Forelimb muscle (tissue), 1 donor: ENCODE data around the gene MDP1. TPM values are rescaled to one million over a fixed set of nuclear protein-coding genes. Genes with fewer than 3 reads are reported as not detected.
A peak's percentile ranks its signal among the peaks of the same experiment; 100 is the strongest.

Experiments used
- DNase-seq: peaks from one replicate; pipeline ENCODE4 v3.0.0-alpha.2; 2013; ENCODE audit warnings: low read depth
- polyA plus RNA-seq: library from polyadenylated mRNA; unstranded; fragments of 120-200 nt; gene quantifications from one replicate; pipeline ENCODE4 v1.2.1, GENCODE V29; 2013; ENCODE audit not compliant: insufficient read length

The MDP1 gene
- polyA plus RNA-seq, 1 donor = 5.5 TPM

DNA sequence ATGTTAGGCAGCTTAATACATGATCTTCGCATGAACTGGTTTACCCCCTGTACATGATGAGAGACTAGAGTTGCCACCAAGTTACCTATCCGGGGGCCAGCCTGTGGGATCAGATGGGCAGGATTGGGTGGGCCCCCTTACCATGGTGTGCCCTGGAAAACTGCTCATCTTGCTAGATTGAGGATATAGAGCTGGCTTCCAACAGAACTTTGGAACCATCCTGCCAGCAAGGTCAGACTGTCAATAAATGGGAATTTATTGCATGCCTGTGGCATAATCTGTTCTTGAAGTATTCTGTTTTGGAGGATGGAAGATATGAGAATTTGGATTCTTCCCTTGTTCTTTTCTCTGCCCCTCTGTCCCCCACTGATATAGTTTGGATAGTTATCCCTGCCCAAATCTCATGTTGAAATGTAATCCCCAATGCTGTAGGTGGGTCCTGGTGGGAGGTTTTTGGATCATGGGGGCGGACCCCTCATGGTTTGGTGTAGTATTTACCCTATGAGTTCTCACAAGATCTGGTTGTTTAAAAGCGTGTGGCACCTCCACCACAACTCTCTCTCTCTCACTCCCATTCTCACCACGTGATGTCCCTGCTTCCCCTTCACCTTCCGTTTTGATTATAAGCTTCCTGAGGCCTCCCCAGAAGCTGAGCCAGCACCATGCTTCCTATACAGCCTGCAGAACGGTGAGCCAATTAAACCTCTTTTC lies 16.9 kb downstream of the MDP1 start:
- DNase-seq = no peak

DNA sequence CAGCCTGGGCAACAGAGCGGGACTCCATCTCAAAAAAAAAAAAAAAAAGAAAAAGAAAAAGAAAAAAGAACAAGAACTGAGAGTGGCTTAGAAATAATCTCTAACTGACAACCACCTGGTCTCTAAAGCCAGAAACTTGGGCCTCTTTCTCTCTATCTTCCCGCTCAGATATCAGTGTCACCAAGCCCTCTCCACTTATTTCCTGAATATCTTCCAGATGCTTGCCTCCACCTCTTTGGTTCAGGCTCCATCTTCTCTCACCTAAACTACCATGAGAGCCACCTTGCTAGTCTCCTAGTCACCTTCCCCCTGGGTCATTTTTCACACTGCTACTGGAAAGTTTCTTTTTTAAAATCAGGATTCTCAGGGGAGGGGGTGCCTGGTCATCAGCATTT lies 18.8 kb downstream of the MDP1 start:
- DNase-seq = no peak

DNA sequence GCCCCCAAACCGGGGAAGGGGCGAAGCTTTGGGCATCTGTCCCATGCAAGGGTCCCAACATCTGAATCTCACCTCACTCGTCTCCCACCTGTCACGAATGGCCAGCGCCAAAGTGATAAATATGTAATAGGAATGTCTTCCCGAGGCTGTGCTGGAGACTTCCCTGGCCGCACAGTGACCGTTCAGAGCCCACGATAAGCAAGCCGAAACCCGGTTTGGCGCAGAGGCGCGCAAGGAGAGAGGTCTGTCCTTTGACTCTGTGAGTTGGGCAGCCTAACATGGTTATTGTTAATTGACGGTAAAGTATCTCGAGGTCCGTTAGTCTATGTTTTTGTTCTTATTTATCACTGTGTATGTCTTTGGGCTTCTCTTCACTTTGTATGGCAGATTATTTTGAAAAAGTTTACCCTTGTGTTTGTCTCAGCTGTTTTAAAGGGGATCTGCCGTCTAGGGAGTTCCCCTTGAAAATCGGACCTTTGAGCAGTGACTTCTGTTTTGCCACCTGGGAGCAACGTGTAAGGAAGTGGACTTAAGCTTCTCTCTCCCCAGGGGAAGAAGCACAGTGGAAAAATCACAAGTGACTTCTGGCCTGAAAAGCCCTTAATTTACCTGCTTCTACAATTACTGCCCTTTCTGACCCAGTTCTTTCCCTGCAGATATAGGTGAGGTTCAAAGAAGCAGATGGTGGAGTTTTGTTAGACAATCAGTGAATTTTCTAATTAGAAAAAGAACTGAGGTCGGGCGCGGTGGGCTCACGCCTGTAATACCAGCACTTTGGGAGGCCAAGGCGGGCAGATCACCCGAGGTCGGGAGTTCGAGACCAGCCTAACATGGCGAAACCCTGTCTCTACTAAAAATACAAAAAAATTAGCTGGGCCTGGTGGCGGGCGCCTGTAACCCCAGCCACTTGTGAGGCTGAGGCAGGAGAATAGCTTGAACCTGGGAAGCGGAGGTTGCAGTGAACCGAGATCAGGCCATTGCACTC lies 19.5 kb downstream of the MDP1 start:
- DNase-seq = no peak

DNA sequence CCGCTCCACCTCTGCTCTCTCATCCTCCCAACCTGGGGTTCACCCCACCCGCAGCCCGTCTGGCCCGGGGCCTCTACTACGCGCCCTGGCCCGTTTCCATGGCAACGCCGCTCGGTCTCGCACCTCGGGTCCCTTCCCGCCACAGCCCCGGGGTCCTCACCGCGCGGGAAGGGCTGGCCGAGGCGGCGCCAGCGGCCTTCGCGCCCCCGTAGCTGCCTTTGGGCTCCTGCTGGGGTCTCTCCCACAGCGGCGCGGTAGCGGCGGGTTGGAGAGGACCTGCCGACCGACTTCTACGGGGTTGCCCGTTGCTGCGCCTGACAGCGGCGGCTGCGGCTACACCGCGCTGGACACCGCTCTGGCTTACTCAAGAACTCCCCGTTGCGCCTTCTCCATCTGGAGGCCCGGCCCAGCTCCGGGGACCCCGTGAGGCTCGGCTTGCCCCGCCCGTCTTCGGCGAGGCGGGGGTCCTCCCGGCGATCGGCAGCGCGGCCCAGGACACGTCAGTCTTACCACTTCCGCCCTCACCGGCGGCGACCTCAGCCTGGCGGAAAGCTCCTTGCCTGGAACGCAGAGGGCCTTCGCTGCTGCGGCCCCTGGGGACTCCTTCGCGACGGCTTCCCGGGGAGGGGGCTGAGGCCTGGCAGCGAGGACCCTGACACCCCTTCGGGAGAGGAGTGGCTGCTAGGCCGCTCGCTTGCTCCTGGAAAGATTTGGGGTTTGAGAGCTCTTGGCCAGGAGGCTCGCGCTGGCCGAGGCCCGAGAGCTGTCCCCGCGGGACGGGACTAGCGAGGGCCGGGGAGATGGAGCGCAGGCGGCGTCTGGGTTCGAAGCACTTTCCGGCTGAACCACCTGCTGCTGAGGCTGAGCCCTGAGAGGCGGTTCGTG lies 20.4 kb downstream of the MDP1 start, which contains the start of gene TM9SF1:
Gene TM9SF1 (minus strand): TSS at position 256 of the 885 bp plus-strand sequence. CDS start 422 bp downstream, outside the sequence.
- DNase-seq = peak; percentile 51

DNA sequence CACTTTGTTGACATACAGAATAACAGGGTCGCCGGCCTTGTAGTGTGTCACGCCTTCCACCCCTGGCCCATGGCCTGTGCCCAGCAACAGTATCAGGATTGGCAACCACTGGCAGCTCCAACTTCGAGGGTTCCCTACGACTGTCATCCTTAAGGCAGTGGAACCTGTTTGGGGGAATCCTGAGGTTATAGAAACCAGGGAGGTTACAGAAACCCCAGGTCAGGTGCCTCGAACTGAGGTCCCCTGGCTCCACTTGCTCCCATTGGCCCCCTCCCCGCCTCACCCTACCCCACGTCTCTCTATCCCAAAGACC lies 21.0 kb downstream of the MDP1 start:
- no peak for DNase-seq

DNA sequence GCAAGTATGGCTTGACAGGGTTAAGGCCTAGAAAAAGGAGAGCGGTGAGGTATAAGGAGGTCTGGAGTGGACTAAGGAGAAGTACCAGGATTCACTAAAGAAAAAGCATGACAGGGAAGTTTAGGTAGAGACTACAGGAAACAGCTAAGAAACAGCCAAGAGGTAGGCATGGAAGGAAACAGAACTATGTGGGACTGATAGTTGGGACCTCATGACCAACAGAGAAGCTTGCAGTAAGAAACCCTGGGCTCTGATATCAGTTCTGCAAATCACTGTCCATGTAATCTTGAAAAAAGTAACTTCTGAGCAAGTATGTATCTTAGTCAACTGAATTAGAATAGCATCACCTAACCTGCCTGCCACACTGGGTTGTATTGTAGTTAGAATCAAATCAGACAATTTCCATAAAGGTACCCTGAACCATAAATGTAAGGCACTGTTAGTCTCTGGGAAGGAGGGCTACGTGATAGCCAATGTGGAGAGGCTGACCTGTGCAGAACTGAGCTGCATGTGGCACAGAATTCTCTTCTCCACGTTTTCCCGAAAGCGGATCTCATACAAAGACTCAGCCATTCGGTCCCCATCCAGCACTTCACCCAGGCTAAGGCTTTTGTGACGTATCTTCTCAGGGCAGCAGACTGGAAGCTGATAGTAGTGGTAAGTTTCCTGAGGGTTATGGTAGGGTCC lies 21.5 kb downstream of the MDP1 start:
- DNase-seq = no peak

DNA sequence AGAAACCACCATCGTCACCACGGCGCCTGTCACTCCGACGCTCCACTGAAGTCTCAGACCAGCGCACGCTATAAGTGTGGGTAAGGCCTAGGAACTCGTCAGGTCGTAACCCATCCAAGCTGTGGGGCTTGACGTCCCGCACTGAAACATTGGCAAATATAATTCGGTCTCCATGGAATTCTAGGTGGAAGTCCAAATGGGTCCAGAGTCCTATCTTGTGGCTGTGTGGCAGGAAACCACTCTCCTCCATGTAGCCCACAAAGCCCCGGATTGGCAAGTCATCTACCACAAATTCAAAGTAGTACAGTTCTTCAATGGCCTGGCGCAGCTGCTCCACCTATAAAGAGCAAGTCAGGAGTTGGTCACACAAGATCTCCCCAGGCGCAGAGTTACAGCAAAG lies 22.9 kb downstream of the MDP1 start:
- no peak for DNase-seq

DNA sequence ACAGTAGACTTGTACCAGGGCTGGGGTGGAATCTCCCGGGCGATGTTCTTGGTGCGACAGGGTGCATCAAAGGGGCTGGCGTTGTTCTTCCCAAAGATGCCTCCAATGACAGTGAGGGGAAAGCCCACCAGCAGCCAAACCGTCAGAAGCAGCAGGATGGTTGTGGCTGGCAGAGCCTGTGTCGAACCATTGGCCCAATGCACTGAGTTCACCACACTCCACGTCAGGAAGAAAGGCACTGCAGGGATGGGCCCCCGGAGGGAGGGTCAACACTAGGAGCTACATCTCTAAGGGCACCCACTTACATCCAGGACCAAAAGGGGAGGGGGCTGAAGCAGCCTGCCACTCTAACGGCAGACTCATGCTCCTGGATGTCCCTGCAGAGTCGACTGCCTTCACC lies 25.4 kb downstream of the MDP1 start:
- no peak for DNase-seq

DNA sequence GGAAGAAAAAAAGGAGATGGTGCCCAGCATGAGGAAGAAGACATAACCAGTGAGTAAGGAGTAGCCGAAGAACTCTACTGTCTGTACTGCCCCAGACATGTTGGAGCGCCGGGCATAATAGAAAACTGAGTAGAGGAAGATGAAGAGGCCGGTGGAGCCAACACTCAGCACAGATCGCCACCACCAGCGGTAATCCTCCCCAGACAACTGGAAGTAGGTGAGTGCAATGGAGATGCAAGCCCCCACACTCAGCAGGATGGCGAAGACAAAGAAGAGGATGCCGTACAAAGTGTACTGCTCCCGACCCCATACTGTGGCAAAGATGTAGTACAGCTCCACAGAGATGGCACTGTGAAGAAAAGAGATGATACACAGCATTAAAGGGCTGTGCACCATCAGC lies 26.4 kb downstream of the MDP1 start:
- DNase-seq = no peak

DNA sequence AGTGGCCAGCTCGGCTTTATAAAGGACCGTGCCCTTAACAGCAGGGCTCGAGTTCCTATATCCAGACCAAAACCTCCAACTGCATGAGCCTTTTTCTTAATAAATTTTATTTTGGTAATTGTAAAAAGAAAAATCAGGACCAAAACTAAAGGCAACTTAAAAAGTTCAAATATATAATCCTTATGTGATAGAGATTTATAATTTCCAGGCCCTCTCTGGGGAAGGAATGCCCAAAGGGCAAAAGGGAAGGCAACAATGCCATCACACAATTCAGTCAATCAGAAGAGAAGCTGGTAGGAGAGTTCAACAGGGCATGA lies 26.8 kb downstream of the MDP1 start:
- no peak for DNase-seq

DNA sequence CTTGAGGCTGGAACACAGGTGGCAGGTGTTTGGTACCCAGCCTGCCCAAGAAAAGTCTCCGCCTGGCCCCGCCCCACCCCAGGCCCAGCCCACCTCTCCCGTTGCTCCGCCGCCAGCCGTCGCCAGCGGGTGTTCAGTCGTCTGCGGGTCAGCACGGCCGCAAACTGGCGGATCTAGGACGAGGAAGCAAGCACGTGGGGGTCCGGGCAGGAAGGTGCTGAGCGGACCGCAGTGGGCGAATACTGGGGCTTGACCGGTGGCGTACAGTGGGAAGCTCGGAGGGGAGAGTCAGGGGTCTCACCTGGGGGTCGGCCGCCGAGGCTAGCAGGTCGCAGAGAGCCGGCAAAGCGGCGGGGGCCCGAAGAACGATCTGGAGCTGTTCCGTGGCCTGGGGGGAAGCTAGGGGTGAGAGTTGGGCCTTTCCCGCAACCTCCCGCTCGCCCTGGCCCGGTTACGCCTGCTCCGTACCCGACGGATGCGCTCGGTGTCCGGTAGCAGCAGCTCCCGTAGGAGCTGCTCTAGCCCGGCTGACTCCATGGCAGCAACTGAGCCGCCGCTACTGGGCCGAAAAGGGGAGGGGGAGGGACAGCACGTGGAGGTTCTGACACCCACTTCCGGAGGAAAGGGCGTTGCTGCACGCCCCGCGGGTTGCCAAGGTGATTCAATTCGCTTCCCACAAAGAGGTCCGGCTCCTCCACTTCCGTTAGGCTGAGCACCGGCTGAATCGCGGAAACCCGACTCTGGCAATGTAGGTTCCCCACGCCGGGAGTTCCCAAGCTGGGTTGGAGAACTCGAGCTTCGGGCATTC lies 27.4 kb downstream of the MDP1 start, which contains the start of gene IPO4:
Gene IPO4 (minus strand): TSS at position 566 of the 808 bp plus-strand sequence. CDS start 29 bp downstream, at position 537.
- DNase-seq = peak; percentile 94

DNA sequence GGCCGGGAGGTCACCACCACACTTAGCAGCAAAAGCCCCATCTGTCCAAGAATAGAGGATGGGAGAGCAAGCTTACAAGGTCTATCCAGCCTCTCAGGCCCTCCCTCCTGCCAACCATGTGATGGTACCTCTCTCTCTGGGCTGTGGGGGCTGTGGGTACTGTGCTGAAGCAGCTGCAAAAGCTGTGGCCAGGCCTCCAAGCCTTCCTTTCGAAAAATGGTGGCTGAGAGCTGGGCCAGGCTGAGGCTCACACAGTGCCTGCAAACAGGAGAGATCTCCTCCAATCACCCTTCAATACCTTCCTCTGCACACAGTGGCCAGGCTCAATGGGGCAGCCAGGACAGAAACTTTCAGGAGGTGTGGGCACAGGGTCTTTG lies 28.3 kb downstream of the MDP1 start:
- DNase-seq = no peak

DNA sequence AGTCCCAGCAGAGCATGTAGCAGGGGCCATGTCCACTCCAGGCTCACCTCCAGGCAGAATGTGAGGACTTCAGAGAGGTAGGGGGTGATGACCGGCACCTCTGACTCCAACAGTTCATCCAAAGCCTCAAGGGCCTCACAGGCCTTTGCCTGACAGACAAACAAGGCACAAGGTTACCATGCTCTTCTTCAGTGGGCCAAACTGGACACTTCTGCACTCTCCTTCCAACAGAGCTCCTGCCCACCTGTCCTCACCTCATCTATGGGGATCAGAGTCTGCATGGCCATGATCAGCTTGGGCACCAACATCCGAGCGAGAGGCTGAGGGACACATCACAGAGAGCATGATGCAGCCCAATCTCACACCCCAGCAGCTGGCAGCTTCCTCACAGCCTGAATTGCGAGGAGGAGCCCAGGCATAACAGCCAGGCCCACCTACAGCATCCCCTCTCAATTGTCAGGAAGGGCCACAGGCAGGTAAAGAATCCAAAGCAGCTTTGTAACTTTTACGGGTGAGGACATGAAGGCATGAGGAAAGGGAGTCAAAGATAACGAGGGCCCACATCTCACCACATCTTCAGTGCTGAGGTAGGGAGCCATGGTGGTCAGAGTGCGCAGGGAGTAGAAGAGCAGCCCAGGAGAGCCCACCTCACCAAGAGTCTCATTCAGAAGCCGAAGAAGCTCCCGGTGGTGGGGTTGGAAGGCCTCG lies 28.9 kb downstream of the MDP1 start:
- no peak for DNase-seq

DNA sequence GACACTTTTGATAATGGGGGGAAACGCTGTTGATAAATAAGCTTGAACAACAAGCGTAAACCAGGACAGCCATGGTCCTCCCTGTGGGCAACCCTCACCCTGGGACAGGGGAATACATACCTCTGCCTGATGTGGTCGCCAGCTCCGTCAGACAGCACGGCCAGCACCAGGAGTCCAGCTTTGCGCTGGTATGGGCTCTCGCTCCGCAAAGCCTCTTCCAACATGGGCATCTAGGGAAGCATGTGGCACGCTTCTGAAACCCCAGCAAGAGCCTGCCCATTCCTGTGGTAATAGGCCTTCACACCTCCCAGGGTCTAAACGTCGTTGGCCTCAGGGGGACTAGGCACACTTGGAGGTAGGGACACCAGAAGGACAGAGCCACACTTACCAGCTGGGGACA lies 30.1 kb downstream of the MDP1 start:
- DNase-seq = no peak

DNA sequence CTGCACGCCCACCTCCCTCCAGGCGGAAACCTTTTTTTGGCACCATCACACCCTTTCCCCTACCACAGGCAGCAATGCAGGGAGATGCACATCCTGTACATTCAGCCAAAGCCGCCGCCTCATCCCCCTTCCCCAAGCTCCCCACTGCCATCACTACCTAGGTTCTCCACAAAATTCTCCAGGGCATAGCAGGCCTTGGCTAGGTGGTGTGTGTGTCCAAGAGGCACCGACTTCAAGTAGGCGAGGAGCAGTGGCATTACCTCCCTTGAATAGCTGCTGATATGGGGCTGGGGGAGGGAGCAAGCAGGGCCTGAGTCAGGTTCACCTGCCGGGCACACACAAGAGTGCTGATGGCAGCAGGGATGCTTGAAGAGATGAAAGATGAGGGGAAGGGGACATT lies 30.8 kb downstream of the MDP1 start:
- no peak for DNase-seq

DNA sequence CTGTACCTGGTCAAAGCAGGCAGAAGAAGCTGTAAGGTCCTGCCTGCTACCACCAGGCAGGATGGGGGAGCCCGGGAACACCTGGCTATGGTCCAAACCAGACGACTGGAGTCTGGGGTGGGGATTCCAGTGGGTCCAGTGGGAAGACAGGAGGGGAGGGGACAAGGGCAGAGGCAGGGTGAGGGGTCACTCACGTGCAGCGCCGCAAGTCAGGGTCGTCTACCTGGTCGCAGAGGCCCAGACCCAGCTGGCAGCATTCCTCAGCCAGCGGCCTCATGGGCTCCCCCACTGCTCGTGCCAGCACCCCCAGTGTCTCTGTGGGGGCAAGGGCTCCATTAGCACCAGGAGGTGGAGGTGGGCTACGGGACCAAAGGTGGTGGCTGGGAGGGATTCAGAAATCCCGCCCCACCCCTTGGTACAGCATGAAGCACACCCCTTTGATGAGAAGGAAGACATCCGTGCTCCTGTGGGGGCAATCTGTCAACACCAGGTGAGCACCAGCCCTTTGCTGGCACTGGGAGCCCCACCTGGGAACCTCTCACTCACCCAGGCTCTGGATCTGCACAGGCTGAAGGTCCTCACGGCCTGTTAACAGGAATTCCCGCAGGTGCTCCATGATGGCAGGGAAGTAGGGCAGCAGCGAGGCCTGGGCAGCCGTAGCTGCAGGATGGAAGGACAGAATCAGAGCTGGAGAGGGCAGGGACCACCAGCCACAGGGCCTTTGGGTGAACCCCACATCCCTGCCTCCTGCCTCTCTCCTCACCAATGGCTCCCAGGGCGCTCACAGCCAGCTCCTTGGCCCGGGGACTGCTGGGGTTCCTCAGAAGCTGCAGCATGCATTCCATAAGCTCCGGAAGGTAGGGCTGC lies 31.5 kb downstream of the MDP1 start:
- DNase-seq = no peak

DNA sequence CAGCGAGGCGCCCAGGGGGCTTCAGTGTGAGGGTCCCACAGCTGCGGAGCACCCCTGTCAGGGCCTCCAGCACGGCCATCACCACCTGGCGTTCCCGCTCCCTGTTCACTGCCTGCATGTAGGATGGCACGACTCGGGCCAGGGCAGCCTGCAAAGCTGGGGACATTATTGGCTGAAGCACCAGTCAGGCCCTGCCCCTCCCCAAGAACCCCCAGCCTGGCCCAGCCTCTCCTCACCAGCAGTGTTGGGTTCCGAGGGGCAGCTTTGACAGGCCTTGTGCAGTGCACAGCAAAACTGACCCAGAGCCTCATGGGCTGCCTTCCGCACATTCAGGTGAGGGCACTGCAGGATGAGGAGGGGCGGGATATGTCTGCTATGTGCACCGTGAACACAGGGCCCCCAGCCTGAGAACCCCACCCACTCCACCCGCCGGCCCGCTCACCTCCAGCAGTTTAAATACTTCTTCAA lies 32.8 kb downstream of the MDP1 start:
- DNase-seq = no peak

DNA sequence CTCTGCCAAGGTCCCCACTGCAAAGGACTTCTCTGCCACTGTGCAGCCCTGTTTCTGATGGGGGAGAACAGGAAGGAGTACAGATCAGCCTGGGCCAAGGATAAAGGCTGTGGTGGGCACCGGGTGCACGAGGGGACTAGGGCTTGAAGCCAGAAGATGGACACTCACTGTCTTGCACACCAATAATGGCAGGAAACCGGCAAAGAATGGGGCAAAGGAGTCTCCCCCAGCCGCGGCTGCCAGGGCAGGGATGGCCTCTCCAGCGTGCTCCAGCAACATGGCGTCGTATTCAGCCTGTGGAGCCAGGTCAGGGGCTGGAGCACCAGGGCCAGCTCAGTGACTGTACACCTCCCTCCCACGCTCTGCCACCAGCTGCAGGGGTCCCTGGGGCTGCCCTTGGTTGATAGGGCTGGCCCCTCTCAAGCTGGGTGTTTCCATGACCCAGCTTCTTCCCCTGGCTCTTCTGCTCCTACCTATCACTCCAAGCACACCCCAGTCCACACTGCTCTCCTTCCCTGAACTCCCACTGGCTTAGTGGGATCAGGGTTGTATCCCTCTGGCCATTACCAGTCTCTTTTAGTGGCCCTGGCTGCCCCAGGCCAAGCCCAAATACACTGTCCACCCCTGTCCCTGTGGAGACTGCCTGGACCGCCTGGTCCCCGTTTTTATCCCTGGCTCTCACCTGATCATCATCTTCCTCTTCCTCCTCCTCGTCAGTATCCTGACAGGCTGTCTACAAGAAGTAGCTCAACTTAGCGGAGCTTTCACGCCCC lies 33.6 kb downstream of the MDP1 start:
- DNase-seq = no peak
